Colonic mucosa (tissue), 4 donors: Measurements from ENCODE around the gene CTDNEP1. TPM values are rescaled to one million over a fixed set of nuclear protein-coding genes. Genes with fewer than 3 reads are reported as not detected.
A peak's percentile ranks its signal among the peaks of the same experiment; 100 is the strongest.

Experiments
- DNase-seq: peaks from one replicate; pipeline ENCODE4 v3.0.0-alpha.2; 2020
- H3K27ac ChIP-seq: fragments of 200-600 bp; one replicate; pipeline ENCODE4 v1.8.0; 2021
- H3K27me3 ChIP-seq: fragments of 200-600 bp; one replicate; pipeline ENCODE4 v1.8.0; 2021
- H3K36me3 ChIP-seq: fragments of 200-600 bp; one replicate; pipeline ENCODE4 v1.8.0; 2021
- H3K4me1 ChIP-seq: fragments of 200-600 bp; one replicate; pipeline ENCODE4 v1.8.0; 2021; ENCODE audit warnings: mild to moderate bottlenecking
- H3K4me3 ChIP-seq: fragments of 200-600 bp; one replicate; pipeline ENCODE4 v1.8.0; 2021
- H3K9ac ChIP-seq, 2 donors: one replicate each; pipeline ENCODE4 v1.7.0; 2013; ENCODE audit warnings: control low read depth in 2 of 2, low read depth in 2 of 2, low read length in 2 of 2
- H3K9me3 ChIP-seq: fragments of 200-600 bp; one replicate; pipeline ENCODE4 v1.8.0; 2021
- intact Hi-C: fragments of 100-400 bp; cut with DNase I; formaldehyde crosslinking; loops from one replicate; pipeline ENCODE4 v1.14.1; 2022
- total RNA-seq, 2 donors: library from RNA; stranded (reverse); fragmentation: NEBNext Ultra II Directional in 1 of 2; extraction: Animal tissue kit (Norgen Biotek cat#: 25700) in 1 of 2; gene quantifications; one replicate each; pipeline ENCODE4 v1.2.1, GENCODE V29; 2021
- TF ChIP-seq, protein P1 (sequence below): fragments of 200-600 bp; IDR thresholded peaks from one replicate; pipeline ENCODE4 v1.8.0; 2022; ENCODE audit warnings: antibody characterized with exemption, mild to moderate bottlenecking
- donor health status: healthy.
- donor health status: DM: no; HTN: no; CAD: no.
- donor health status: DM: no; HTN: no; CAD: no.

The CTDNEP1 gene
- total RNA-seq, 2 donors from 2014 or later: 124 to 145 TPM

DNA sequence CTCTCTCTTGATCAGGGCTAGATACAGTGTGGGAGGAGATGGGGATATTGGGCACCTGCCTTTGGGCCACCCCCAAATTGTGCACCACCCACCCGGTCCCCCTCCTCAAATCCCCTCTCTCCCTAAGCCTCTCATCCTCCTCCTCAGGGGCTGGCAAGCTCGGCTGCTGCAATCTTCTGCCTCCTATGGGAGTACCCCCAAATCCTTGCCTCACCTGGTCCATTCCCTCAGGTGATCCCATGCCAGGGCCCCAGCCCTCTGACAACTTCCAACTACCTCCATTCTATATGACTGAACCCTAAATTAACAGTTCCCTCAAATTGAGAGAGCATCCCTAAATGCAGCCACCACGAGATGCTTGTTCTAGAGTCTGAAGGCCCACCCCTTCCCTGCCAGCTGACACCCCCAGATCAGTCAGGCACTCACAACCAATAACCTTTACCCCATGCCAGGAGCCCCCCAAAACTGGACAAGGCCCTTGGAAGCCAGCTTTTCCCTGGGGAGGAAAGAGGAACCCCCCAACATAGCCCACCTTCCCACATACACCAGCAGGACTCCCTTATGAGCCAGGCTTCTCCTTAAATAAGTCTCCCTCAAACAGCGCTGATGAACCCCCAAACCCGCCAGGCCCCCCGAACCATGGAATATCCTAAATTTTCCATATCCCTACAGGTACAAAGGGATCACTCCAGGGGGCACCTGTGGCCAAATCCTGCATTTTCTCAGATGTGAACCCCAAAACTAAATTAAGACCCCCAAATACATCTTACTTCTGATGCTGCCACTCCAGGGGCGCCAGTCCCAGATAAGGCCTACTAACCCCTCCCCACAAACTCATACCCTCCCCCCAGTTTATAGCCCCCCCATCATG lies 35.1 kb downstream of the CTDNEP1 start:
- Histone ChIP-seq H3K4me1 (peaks cover 11% of the 10 kb centered on the region), H3K27ac (peak overlapping the region; percentile 31), H3K9ac (peak overlapping the region in 1 of 2 donors; percentile 43), H3K4me3 (peak overlapping the region; percentile 16), H3K36me3 (no peaks in the 10 kb centered on the region), H3K27me3 (no peaks in the 10 kb centered on the region), H3K9me3 (no peaks in the 10 kb centered on the region)
- intact Hi-C loops: no loop called here
- no peak for DNase-seq
- TF ChIP-seq, protein P1, sequence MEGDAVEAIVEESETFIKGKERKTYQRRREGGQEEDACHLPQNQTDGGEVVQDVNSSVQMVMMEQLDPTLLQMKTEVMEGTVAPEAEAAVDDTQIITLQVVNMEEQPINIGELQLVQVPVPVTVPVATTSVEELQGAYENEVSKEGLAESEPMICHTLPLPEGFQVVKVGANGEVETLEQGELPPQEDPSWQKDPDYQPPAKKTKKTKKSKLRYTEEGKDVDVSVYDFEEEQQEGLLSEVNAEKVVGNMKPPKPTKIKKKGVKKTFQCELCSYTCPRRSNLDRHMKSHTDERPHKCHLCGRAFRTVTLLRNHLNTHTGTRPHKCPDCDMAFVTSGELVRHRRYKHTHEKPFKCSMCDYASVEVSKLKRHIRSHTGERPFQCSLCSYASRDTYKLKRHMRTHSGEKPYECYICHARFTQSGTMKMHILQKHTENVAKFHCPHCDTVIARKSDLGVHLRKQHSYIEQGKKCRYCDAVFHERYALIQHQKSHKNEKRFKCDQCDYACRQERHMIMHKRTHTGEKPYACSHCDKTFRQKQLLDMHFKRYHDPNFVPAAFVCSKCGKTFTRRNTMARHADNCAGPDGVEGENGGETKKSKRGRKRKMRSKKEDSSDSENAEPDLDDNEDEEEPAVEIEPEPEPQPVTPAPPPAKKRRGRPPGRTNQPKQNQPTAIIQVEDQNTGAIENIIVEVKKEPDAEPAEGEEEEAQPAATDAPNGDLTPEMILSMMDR: no peak

DNA sequence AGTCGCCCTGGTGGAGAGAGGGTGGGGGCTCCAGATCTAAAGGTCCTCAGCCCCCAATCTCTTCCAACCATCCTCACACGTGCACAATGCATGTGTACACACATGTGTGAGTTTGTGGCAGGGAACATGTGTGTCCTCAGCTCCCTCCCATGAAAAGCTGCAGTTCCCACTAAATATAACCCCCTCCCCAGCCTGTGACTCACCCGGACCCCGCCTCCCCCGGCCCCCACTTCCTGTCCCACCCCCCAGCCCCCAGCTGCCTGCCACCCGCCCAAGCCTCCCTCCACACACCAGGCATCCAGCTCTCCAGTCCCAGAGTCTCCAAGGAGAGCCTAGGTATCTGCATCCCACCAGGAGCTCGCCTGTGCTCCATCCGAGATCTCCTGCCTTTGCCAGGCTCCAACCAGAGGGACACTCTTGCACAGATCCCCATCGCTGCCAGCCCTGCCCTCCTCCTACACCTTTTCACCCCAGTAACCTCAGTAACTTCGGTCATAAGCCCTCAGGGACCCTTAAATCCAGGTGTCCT lies 35.8 kb downstream of the CTDNEP1 start:
- TF ChIP-seq, protein P1: no peak
- no peak for DNase-seq
- Histone ChIP-seq H3K27me3 (no peaks in the 10 kb centered on the region), H3K9ac (peak overlapping the region in 1 of 2 donors; percentile 44), H3K4me1 (peaks cover 3% of the 10 kb centered on the region), H3K4me3 (no peak overlapping the region), H3K9me3 (no peaks in the 10 kb centered on the region), H3K27ac (no peak overlapping the region), H3K36me3 (no peaks in the 10 kb centered on the region)
- intact Hi-C loops: no loop called here

DNA sequence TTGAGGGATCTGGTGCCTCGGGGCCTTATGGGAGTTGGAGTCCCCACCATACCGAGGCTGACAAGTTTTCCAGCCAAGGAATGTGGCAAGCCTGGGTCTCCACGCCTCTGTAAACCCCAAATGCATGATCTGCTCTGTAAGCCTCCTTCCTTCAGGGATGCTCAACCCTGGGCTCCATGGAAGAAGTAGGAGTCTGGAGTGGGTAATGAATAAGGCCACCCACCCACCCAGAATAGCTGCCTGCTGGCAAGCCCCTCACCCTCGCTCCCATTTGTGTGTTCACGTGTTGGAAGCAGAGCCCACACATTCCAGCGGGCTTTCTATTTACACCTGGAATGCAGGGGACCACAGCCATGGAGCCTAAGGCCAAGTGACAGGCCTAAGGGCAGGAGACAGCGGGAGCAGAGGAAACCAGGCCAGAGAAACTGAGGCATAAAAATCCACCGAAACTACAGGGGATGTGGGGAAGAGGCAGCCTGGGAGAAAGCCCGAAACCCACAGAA lies 36.3 kb downstream of the CTDNEP1 start:
- intact Hi-C loops: no loop called here
- no peaks in the 10 kb centered on the region for H3K4me1 ChIP-seq
- no peak overlapping the region for H3K4me3 ChIP-seq
- H3K27me3 ChIP-seq: no peaks in the 10 kb centered on the region
- DNase-seq: no peak
- H3K36me3 ChIP-seq: no peaks in the 10 kb centered on the region
- peak overlapping the region in 1 of 2 donors; percentile 62 for H3K9ac ChIP-seq
- no peaks in the 10 kb centered on the region for H3K9me3 ChIP-seq
- TF ChIP-seq, protein P1: no peak
- H3K27ac ChIP-seq: no peak overlapping the region

DNA sequence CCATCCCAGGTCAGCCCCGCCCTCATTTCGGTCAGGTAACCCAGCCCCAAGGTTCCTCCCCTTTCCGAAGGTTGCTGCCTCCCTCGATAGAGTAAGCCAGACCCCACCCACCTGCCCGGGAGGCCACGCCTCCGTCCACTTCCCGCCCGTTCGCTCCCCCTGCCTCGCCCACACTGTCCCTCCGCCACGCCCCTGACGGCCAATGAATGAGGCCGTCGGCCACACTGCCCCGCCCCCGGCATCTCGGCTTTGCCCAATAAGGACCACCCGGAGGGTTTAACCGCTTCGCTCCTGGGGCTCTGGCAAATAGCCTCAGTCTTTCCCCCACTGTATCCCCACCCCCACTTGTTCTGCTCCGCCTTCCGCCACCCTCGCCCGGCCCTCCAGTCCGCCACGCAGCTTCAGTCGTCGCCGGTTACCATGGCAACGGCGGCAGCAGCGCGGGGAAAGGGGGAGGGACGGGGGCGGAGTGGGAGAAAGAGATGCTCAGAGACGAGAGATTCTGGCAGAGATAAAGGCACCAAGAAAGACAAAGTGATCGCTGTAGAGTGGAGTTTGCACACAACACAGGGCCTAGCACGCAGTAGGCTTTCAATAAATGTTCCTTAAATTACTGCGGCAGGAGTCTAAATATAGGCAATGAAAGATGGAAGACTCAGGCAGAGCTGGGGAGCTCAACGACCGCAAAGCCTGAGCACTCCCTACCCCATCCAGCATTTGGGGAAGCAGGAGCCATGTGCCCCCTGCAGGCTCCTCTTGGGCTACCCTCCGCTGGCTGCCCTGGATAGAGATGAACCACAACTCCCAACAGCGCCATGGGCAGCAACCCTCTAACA lies 37.0 kb downstream of the CTDNEP1 start:
- peak; percentile 99 for DNase-seq
- TF ChIP-seq, protein P1: no peak
- no peaks in the 10 kb centered on the region for H3K4me1 ChIP-seq
- no peaks in the 10 kb centered on the region for H3K36me3 ChIP-seq
- H3K4me3 ChIP-seq: peak overlapping the region; percentile 40
- H3K27ac ChIP-seq: peak overlapping the region; percentile 63
- H3K27me3 ChIP-seq: no peaks in the 10 kb centered on the region
- intact Hi-C loops: no loop called here
- peak overlapping the region; percentile 45 to 62 for H3K9ac ChIP-seq
- H3K9me3 ChIP-seq: no peaks in the 10 kb centered on the region

DNA sequence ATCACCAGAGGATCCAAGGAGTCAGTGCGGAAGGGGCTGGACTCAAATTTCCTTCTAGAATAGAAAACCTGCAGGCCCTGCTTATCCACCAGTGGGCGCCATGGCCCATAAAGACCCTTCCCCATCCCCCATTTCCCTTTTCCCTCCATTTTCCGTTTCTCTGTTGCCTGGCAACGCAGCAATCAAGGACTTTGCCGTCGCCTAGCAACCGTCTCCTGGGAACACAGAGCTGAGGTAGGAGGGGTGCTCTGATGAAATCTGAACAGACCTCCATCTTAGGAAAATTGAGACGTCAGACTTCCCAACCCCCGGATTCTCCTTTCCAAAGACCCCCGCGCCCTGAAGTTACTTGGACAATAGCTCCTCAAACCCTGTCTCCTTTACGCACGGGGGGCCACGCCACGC lies 37.6 kb downstream of the CTDNEP1 start:
- Histone ChIP-seq H3K27me3 (no peaks in the 10 kb centered on the region), H3K9me3 (no peaks in the 10 kb centered on the region), H3K9ac (no peak overlapping the region), H3K4me3 (peak overlapping the region; percentile 40), H3K36me3 (no peaks in the 10 kb centered on the region), H3K4me1 (no peaks in the 10 kb centered on the region), H3K27ac (peak overlapping the region; percentile 63)
- intact Hi-C loops: no loop called here
- DNase-seq: no peak
- TF ChIP-seq, protein P1: peak; percentile 16
